ELF-1 (cell line): ENCODE measurements around the gene KCNMB4.
"Not testable (repeated sequence)": the region's sequence is repeated elsewhere in the genome, so short reads cannot be mapped to it uniquely, and the experiment has no call there.

Experiments
- DNase-seq: peaks from one replicate; pipeline ENCODE4 v3.0.0-alpha.2; 2016; ENCODE audit warnings: low read depth, low spot score

Gene KCNMB4

DNA sequence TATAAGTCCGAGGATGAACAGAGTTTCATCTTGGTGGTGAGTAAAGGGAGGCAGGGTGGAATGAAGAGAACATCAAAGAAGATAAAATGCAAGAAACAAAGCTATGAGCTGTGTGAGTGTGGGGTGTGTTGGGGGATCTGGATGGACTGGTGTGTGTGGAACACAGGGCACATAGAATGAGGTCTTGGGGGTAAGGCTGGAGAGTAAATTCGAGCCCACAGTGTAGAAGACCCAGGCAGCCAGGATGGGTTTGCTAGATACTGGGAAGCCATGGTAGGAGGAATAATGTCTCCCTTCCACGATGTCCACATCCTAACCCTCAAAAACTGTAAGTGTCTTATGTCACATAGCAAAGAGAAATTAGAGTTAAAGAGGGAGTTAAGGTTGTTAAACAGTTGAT is 6.8 kb downstream of the KCNMB4 start:
- DNase-seq = no peak

DNA sequence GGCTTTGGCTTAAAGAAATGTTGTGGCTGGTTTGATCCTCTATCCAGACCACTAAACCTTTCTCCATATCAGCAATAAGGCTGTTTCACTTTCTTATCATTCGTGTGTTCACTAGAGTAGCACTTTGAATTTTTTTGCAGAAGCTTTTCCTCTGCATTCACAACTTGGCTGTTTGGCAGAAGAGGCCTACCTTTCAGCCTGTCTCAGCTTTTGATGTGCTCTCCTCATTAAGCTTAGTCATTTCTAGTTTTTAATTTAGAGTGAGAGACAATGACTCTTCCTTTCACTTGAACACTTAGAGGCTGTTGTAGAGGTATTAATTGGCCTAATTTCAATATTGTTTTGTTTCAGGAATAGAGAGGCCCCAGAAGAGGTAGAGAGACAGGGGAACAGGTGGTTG is 13.8 kb downstream of the KCNMB4 start:
- DNase-seq = no peak

DNA sequence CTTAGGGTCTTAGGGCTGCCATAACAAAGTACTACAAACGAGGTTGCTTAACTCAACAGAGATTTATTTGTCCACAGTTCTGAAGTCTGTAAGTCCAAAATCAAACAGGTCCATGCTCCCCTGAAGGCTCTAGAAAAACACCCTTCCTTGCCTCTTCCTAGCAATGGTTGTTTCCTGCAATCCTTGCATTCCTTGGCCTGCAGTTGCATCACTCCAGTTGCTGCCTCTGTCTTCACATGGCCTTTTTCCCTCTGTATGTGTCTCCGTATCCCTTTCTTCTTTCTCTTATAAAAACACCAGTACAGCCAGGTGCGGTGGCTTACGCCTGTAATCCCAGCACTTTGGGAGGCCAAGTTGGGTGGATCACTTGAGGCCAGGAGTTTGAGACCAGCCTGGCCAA is 17.4 kb downstream of the KCNMB4 start:
- peak; percentile 37 for DNase-seq

DNA sequence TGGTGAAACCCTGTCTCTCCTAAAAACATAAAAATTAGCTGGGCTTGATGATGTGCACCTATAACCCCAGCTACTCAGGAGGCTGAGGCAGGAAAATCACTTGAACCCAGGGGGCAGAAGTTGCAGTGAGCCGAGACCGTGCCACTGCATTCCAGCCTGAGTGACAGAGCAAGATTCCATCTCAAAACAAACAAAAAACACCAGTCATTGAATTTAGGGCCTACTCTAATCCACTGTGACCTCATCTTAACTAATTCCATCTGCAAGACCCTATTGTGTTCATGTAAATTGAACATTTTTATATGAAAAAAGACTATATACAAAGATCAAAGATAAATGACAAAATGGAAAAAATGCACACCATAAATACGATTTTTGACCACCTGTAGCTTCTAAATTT is 17.8 kb downstream of the KCNMB4 start:
- DNase-seq = peak; percentile 33

DNA sequence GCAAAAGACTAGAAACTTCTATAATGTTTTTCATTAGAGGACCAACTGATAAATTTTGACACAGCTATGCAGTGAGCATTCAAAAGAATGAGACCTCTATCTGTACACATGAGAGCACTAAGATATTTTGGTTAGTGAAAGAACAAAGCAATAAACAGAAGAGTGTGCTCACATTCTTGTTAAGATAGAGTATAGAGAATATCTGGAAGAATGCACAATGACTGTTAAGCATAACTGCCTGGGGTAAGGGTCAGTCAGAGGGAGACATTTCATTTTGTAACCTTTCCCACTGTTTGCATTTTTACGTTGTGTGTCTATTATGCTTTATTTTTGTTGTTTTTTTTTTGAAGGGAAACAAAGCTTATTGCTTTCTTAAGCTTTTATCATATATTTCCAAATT is 20.7 kb downstream of the KCNMB4 start:
- DNase-seq = no peak

DNA sequence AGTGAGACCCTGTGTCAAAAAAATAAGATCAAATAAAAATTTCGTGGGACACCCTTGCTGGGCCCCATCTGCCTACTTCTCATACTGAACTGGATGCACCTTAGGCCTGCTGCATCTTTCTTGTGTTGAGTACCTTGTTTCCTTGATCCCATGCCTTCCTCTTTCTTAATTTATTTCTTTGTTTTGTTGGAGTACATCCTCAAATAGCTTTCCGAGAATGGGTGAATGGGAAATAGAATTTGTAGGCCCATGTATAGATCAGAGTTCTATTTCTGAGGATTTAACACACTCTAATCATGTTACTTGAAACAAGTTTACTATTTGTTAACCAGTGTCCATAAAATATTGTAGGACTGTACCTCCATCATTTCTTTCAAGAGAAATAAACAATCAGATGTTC is 23.6 kb downstream of the KCNMB4 start:
- no peak for DNase-seq

DNA sequence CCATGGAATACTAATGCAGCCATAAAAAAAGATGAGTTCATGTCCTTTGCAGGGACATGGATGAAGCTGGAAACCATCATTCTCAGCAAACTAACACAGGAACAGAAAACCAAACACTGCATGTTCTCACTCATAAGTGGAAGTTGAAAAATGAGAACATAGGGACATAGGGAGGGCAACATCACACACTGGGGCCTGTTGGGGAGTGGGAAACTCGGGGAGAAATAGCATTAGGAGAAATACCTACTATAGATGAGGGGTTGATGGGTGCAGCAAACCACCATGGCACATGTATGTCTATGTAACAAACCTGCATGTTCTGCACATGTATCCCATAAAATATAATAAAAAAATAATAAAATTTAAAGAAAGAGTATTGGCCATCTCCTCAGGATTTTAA is 26.5 kb downstream of the KCNMB4 start:
- not testable (repeated sequence) for DNase-seq

DNA sequence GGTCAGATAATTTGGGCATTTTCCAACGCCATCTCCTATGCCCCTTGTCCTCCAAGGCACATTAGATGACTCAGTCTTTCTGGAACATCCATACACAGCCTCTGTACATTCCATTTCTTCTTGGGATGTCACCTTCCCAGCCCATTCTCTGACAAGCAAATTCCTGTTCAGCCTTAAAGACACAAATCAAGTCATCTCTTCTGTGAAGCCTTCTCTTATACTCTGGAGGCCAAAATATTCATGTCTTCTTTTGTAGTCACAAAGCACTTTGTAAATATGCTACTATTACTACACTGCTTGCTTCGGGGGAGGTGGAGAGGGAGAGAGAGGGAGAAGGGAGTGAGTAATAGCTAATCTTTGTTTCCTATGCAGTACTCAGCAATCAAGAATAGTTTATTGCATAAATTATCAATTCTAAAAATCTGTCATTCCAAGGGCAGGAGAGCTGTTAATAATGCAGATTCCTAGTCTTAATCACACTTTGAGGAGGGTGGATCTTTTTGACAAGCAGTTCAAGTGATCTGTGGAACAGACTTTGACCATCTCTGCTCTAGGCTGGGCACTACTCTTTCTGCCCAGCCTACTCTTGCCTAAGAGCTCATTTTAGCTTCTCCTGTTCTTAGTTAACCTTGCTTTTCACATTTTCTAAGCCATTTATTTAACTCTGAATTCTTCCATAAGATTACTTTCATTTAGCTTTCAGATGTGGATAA is 27.9 kb downstream of the KCNMB4 start:
- no peak for DNase-seq

DNA sequence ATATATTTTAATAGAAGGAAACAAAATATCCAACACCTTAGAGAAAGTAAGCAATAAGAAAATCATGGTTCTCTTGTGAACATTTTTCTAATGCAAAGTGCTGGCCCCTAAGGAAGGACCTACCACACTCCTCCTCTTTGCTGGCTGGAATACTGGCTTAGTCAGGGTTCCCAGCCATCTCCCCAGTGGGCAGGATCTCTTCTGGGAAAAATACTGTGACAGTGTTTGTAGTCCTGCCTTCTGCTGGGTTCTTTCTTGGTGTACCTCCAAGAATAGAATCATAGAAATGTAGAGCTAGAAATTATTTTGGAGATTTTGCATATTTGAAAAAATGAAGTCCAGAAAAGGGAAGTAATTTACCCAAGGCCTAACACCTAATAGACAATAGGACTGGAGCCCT is 31.9 kb downstream of the KCNMB4 start:
- DNase-seq = no peak

DNA sequence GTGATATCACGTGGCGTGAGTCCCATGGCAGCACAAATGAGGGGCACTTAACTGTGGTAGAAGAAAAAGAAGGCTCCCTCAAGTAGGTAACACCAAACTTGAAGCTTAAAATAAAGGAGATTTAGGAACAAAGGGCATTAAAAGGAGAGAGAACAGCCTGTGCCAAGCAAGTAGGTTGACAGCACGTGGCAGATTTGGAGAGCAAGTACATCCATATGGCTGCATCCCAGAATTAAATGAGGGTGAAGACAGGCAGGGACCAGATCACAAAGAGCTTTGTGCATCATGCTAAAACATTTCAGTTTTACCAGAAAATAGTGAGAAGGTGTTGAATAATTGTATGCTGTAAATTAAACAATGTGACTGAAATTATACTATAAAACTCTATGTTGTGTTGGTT is 32.8 kb downstream of the KCNMB4 start:
- no peak for DNase-seq

DNA sequence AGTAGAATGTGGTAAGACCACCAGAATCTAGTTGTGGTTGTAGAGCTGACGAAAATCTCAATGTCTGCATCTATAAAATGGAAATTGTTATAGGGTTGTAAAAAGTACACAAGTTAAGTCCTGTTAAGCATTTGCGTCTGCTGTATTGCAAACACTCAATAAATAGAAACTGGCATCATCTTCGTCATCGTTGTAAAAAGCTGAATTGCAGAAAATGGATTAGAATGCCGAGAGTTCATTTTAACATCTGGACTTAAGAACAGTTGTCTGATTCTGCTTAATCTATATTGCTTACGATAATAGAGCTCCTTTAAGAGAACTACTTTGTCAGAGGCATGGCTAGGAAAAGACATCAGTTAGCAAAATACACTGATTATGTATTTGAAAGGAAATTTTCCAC is 33.2 kb downstream of the KCNMB4 start:
- no peak for DNase-seq

DNA sequence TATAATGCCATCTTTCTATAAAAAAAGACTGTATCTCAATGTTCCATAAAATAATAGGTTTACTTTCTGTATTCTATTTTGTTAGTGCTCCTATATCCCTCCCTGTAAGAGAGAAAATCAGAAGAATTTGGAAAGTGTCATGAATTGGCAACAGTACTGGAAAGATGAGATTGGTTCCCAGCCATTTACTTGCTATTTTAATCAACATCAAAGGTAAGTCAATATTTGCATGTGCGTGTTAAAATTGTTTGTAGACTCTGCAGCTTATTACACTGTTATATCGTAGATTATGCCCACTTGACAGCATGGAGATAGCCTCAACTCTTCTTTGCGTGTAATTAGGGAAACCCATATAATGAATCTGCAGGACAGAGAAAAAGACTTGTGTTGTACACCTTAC is 34.0 kb downstream of the KCNMB4 start:
- DNase-seq = no peak

DNA sequence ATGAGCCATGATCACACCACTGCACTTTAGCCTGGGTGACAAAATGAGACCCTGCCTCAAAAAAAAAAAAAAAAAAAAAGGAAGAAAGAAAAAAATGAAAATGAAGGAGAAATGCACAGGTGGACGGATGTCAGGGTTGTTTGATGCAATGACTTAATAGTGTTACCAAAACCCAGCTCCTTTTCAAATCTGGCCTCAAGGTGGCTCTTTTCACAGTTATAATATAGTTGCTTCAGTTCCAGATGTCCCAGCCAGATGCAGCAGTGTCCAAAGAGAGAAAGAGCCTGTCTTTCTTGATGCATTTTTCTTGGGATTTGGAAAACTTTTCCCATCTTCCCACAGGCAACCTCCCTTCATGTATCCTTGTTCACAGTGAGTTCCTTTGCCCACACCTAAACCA is 36.5 kb downstream of the KCNMB4 start:
- no peak for DNase-seq

DNA sequence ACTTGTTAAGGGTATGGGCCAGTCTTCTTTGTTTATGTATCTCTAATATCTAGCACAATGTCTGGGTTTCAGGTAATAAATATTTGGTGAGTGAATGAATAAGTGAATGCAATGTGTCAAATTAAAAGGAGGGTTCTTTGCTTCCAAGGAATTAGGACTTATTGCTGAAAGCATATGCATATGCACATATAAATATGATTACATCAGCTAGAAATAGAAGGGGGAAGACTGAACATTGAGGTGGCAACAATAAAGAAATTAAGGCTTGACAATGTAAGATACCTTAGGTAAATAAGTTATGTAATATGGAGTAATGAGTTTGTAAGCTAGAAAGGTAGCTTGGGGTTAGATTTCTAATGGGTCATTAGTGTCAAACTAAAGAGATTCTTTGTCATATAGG is 37.7 kb downstream of the KCNMB4 start:
- no peak for DNase-seq

DNA sequence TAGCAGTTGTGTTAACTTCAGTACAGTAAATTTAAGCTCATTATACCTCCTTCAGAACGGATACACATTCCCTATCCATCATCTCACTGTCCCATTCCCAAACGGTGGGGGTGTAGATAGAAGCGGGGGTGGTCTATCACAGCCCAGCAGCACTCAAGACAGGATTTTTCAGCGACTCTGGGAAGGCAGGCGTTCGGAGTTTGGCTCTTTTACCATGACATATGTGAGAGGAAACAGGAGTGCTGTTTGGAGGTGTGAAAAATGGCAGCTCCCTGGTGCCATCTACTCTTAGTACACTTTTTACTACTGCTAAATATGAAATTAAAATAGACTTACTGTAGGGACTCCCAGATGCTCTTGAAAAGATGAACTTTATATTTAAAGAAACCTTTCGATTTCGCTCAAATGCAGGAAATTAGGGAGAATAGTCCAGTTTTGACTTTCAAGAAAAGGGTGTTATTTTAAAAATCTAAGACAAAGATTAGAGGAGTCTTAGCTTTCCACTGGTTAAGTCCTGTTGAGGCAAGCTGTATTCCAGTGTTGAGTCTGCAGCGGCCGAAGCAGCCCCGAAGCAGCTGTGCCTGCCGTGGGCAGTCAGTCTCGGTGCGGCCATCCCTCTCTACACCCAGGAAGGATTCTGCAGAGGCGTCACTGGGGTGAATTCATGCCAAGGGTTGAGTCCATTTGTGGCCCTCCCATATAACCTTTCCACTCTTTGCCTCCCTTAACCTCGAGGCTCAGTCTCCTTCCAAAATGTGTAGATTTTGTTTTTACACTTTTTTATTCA is 42.1 kb downstream of the KCNMB4 start:
- no peak for DNase-seq

DNA sequence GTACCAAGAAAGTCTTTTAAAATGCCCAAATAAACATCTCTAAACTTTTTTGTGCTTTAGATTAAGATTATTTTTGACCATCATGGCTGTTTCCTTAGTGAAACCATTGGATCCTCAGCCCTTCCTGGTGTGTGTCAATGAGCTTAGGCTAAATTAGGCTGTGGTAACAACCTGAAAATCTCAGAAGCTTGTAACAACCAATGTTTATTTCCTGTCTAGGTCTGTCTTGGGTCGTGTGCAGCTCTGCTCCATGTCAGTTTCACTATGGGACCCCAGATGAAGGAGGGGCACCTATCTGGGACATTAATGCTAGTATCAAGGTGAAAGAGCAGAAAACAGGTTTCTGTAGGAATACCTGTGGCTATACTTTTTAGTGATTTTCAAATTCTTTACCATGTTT is 49.9 kb downstream of the KCNMB4 start:
- no peak for DNase-seq

DNA sequence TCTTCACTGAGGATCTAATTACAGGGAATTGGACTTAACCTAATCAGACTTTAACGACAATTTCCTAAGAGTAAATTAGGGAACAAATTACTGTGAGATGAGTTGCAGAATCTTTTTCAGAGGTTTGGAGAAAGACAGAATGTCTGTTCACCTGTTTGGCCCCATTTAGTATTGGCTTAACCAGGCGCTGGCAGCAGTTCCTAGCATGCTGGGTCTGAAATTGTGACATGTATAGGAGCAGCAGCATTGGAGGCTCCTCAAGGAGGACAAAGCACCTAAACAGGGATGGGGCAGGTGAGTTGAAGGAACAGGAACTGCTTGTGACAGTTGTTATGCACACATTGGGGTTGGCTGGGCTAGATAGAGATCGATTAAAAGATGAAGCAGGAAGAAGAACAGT is 51.0 kb downstream of the KCNMB4 start:
- DNase-seq = no peak

DNA sequence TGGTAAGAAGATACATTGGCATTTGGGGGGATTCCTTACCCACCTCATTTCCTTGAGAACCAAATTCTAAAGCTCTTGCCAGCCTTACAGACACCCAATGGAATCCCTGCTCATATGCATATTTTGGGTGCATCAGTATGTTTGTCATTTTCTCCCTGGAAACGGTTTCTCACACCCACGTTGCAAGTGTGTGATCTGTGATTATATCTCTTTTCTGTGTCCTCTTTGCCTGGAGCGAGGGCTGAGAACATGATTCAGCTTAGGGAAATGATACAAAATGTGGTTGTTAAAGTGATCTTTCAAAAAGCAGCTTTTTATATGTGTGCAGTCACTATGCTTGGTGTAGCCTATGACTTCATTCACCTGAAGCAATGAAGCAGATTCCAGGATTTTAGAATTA is 52.0 kb downstream of the KCNMB4 start:
- DNase-seq = no peak

DNA sequence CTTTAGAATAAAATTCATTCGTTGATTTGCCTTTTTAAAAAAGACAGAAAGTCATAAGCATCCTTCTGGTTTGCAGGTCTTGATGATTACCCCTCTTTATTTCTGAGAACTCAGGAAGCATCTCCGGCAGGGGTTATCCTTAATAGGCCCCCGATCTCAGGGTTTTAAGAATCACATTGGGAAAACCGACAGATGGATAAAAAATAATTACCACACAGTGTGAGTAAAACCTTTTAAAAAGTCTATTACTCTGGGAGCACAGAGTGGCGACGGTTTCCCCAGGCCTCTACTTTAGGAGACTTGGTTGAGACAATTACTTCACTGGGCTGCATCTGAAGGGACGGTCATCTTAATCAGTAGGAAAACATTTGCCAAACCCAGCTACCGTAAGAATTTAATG is 56.5 kb downstream of the KCNMB4 start:
- no peak for DNase-seq

DNA sequence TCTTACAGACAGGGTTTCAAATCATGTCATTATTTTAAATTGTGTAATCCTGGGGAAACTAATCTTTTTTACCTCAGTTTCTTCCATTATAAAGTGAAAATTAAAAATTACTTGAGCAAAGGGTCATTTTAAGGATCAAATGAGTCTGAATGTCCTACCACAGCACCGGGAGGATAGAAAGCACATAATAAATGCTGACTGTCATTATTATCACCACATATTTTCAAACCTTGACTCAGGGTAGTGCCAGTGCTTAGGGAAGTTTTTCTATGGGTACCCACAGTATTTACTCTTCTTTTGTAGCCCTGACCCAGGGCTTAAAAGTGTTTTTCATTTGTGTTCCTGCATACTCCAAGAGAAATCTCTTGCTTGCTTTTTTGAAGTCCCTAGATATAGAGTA is 60.5 kb downstream of the KCNMB4 start:
- no peak for DNase-seq

DNA sequence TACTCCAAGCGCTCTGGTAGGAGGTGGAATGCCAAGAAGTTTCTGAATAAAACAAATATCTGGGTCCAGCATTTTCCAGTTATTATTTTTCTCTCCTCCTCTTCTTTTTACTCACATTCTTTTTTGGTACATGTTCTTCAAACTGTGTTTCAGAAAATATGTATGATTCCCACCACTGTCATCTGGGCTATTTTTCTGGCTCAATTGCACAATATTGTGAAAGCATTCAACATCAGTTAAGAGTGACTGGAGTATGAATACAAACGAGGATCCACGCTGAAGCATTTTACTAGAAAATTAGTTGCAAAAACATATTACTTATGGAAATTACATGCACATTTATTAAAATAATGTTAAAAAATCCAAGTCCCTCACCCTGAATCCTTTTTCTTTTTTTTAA is 61.5 kb downstream of the KCNMB4 start:
- no peak for DNase-seq

DNA sequence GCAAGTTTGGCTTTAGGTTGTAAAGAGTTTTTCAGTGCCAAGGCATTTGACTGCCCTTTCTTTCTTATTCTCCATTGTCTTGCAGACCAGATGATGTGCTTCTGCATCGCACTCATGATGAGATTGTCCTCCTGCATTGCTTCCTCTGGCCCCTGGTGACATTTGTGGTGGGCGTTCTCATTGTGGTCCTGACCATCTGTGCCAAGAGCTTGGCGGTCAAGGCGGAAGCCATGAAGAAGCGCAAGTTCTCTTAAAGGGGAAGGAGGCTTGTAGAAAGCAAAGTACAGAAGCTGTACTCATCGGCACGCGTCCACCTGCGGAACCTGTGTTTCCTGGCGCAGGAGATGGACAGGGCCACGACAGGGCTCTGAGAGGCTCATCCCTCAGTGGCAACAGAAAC is 64.3 kb downstream of the KCNMB4 start:
- no peak for DNase-seq

DNA sequence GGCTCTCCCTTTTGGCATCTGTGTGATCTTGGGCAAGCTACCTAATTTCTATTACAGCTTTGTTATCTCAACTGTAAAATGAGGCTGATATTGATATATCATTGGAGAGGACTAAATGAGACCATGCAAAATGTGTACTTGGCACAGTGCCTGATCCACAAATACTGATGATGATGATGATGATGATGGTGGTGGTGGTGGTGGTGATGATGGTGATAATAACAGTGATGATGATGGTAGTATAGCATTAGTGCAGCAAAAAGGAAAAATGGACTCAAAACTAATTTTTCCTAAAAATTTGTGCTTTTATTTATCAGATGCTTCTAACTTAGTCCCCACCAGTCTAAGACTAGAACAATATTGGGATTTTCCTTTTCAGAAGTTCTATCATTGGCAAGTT is 70.7 kb downstream of the KCNMB4 start:
- no peak for DNase-seq
